Trophoblast cell (in vitro differentiated cells and primary cell): ENCODE data around the gene ZNF438.
A peak's percentile ranks its signal among the peaks of the same experiment; 100 is the strongest.

Experiments
- DNase-seq, 2 donors: peaks; one replicate each; pipeline ENCODE4 v3.0.0-alpha.2; 2016
- H2AFZ ChIP-seq: 2 replicates; pipeline ENCODE4 v1.6.1; 2013; ENCODE audit warnings: low read length, moderate library complexity, mild to moderate bottlenecking; ENCODE audit not compliant: insufficient read depth, poor library complexity
- H2AK5ac ChIP-seq: 2 replicates; pipeline ENCODE4 v1.6.1; 2013; ENCODE audit warnings: mild to moderate bottlenecking, low read length
- H2BK120ac ChIP-seq: 2 replicates; pipeline ENCODE4 v1.6.1; 2013; ENCODE audit warnings: low read length, mild to moderate bottlenecking, moderate library complexity; ENCODE audit not compliant: insufficient read depth, poor library complexity
- H2BK12ac ChIP-seq: 2 replicates; pipeline ENCODE4 v1.6.1; 2013; ENCODE audit warnings: mild to moderate bottlenecking, low read length, moderate library complexity
- H2BK5ac ChIP-seq: 2 replicates; pipeline ENCODE4 v1.6.1; 2013; ENCODE audit warnings: low read length, low read depth, moderate library complexity, mild to moderate bottlenecking; ENCODE audit not compliant: poor library complexity
- H3K14ac ChIP-seq: 2 replicates; pipeline ENCODE4 v1.6.1; 2013; ENCODE audit warnings: mild to moderate bottlenecking, low read length
- H3K18ac ChIP-seq: 2 replicates; pipeline ENCODE4 v1.6.1; 2013; ENCODE audit warnings: mild to moderate bottlenecking, low read length
- H3K23ac ChIP-seq: 2 replicates; pipeline ENCODE4 v1.6.1; 2013; ENCODE audit warnings: low read length
- H3K27ac ChIP-seq: 2 replicates; pipeline ENCODE4 v1.5.1; 2013; ENCODE audit warnings: low read depth, mild to moderate bottlenecking, inconsistent platforms, low read length, moderate library complexity
- H3K27me3 ChIP-seq: 2 replicates; pipeline ENCODE4 v1.6.1; 2013; ENCODE audit warnings: inconsistent platforms, mild to moderate bottlenecking, low read length, moderate library complexity; ENCODE audit not compliant: insufficient read depth
- H3K36me3 ChIP-seq, 2 experiments: 1 replicate in 1 of 2; 2 replicates in 1 of 2; pipeline ENCODE4 v1.6.1; 2013; ENCODE audit warnings: low read length in 2 of 2, mild to moderate bottlenecking in 2 of 2, moderate library complexity in 1 of 2; ENCODE audit not compliant: insufficient read depth in 2 of 2, control insufficient read depth in 1 of 2
- H3K4ac ChIP-seq: 2 replicates; pipeline ENCODE4 v1.6.1; 2013; ENCODE audit warnings: low read depth, mild to moderate bottlenecking, low read length, moderate library complexity
- H3K4me1 ChIP-seq, 2 experiments: 1 replicate in 1 of 2; 2 replicates in 1 of 2; pipeline ENCODE4 v1.6.1; 2013; ENCODE audit warnings: low read length in 2 of 2, mild to moderate bottlenecking in 2 of 2, moderate library complexity in 1 of 2; ENCODE audit not compliant: insufficient read depth in 2 of 2, control insufficient read depth in 1 of 2
- H3K4me2 ChIP-seq: 2 replicates; pipeline ENCODE4 v1.6.1; 2013; ENCODE audit warnings: inconsistent platforms, mild to moderate bottlenecking, low read length, moderate library complexity
- H3K4me3 ChIP-seq: 2 replicates; pipeline ENCODE4 v1.5.1; 2013; ENCODE audit warnings: mild to moderate bottlenecking, low read depth, low read length, inconsistent platforms
- H3K79me1 ChIP-seq: one replicate; pipeline ENCODE4 v1.6.1; 2013; ENCODE audit warnings: low read length
- H3K79me2 ChIP-seq: 2 replicates; pipeline ENCODE4 v1.6.1; 2013; ENCODE audit warnings: low read length, mild to moderate bottlenecking; ENCODE audit not compliant: control insufficient read depth, insufficient read depth, poor library complexity
- H3K9ac ChIP-seq: 2 replicates; pipeline ENCODE4 v1.6.1; 2013; ENCODE audit warnings: mild to moderate bottlenecking, low read length
- H3K9me3 ChIP-seq: 2 replicates; pipeline ENCODE4 v1.6.1; 2013; ENCODE audit warnings: low read depth, mild to moderate bottlenecking, control low read depth, inconsistent platforms, low read length; ENCODE audit not compliant: insufficient read depth
- H4K12ac ChIP-seq: 2 replicates; pipeline ENCODE4 v1.6.1; 2013; ENCODE audit warnings: low read depth, mild to moderate bottlenecking, low read length, moderate library complexity
- H4K8ac ChIP-seq: 2 replicates; pipeline ENCODE4 v1.6.1; 2013; ENCODE audit warnings: low read depth, mild to moderate bottlenecking, low read length, moderate library complexity
- H4K91ac ChIP-seq: one replicate; pipeline ENCODE4 v1.6.1; 2013; ENCODE audit warnings: low read depth, mild to moderate bottlenecking, low read length, moderate library complexity
- WGBS: extraction: QIAGEN DNeasy Blood & Tissue Kit; methylation state at CpG from one replicate; pipeline ENCODE4 v1.1.7; 2013; ENCODE audit warnings: missing lambda C conversion rate; ENCODE audit not compliant: insufficient read length, insufficient coverage; ENCODE audit errors: extremely low coverage; 5-methylcytosine and 5-hydroxymethylcytosine counted together

Gene ZNF438

DNA sequence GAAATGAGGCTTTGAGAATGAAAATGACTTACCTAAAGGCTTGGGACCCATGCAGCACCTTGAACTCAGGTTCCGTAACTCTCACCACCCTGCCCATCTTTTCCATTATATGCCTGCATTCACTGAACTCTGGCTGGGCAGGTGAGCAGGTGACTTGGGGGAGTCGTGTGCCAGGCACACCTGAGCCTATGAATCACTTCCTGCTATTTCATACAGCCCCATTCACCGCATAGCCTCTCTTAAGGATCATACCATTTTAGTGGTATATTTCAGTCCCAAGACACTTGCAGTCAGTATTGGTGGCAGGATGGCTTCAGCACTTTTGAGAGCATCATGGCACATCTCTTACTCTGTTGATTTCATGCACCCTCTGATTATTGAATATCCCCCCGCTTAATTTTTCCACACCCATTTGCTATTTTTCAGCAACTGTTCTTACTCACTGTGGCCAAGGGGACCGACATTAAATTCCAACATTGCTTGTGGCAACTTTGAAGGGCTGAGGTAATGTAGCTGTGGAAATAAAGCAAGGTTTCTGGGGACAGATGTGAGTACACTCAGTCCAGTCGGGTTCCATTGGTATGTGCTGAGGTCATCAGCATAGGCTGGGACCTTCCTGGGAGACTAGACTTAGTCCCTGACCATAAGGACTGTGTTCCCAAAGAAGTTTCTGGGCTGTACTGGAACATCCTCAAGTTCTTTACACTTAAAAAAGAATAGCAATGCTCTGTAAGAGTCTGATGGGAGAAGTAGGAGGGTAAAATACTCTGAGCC is 39.8 kb upstream of the ZNF438 start:
- WGBS, result no CpG with 5 or more reads among the region's 6 CpGs

DNA sequence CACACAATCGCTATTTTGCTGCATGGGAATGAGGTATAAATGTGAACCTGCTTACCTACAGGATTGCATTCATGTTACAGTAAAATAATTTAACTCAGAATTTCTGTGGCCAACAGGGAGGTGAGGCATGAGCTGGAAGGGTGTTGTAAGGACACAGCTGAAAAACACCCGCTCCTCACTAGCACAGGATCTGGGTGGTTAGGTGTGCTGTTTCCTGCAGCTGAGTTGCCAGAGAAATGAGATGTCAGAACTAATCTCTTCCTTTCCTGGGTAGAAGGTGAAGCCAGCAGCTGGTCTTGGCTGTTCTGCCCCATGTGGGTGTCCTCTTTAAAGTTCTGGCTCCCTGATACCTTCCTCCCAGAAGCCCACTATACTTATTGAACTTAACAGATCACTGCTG is 39.0 kb upstream of the ZNF438 start:
- Histone ChIP-seq H2BK120ac (no peak overlapping the region), H3K9me3 (no peaks in the 10 kb centered on the region), H3K4me2 (no peak overlapping the region), H3K36me3 (no peaks in the 10 kb centered on the region), H3K4me1 (peaks cover 3 to 7% of the 10 kb centered on the region in 2 experiments), H3K4me3 (no peak overlapping the region), H3K14ac (no peak overlapping the region), H3K79me2 (no peaks in the 10 kb centered on the region), H3K79me1 (no peaks in the 10 kb centered on the region), H2BK12ac (no peak overlapping the region), H4K8ac (no peak overlapping the region), H3K27ac (no peak overlapping the region), H3K4ac (no peak overlapping the region), H3K27me3 (no peaks in the 10 kb centered on the region), H4K91ac (no peak overlapping the region), H2AFZ (no peak overlapping the region), H2AK5ac (no peak overlapping the region), H2BK5ac (no peak overlapping the region), H3K18ac (no peak overlapping the region), H3K23ac (no peak overlapping the region), H4K12ac (no peak overlapping the region), H3K9ac (no peak overlapping the region)
- WGBS, result no CpG with 5 or more reads among the region's 2 CpGs
- no peak for DNase-seq

More for the DNA sequence above, 39.8 kb upstream of the ZNF438 start:
- H3K27me3 ChIP-seq, result no peaks in the 10 kb centered on the region
- H3K4me3 ChIP-seq, result no peak overlapping the region
- no peaks in the 10 kb centered on the region for H3K79me2 ChIP-seq
- H3K36me3 ChIP-seq, result no peaks in the 10 kb centered on the region
- H2BK5ac ChIP-seq, result no peak overlapping the region
- H2AFZ ChIP-seq, result no peak overlapping the region
- H4K12ac ChIP-seq, result no peak overlapping the region
- H3K4me1 ChIP-seq, result peaks cover 3 to 7% of the 10 kb centered on the region in 2 experiments
- H3K4me2 ChIP-seq, result no peak overlapping the region
- no peak overlapping the region for H4K91ac ChIP-seq
- H3K79me1 ChIP-seq, result no peaks in the 10 kb centered on the region
- no peak overlapping the region for H2AK5ac ChIP-seq
- no peak overlapping the region for H4K8ac ChIP-seq
- no peak overlapping the region for H3K4ac ChIP-seq
- no peak overlapping the region for H3K9ac ChIP-seq
- no peak overlapping the region for H3K27ac ChIP-seq
- no peak overlapping the region for H2BK12ac ChIP-seq
- H3K18ac ChIP-seq, result no peak overlapping the region
- no peak overlapping the region for H3K14ac ChIP-seq
- H2BK120ac ChIP-seq, result no peak overlapping the region
- H3K23ac ChIP-seq, result no peak overlapping the region
- H3K9me3 ChIP-seq, result no peaks in the 10 kb centered on the region
- DNase-seq, result peak in 1 of 2 donors; percentile 6

GRCh38 chr10:31070025-31070424 is 38.4 kb upstream of the ZNF438 start:
- Histone ChIP-seq H3K79me1 (no peaks in the 10 kb centered on the region), H3K14ac (no peak overlapping the region), H4K91ac (no peak overlapping the region), H4K12ac (no peak overlapping the region), H3K9ac (no peak overlapping the region), H2BK5ac (no peak overlapping the region), H3K18ac (no peak overlapping the region), H3K4me1 (peaks cover 3 to 7% of the 10 kb centered on the region in 2 experiments), H3K23ac (no peak overlapping the region), H3K79me2 (no peaks in the 10 kb centered on the region), H3K4ac (no peak overlapping the region), H2BK12ac (no peak overlapping the region), H3K4me2 (no peak overlapping the region), H2AK5ac (no peak overlapping the region), H3K27me3 (no peaks in the 10 kb centered on the region), H3K36me3 (no peaks in the 10 kb centered on the region), H3K9me3 (no peaks in the 10 kb centered on the region), H2AFZ (no peak overlapping the region), H3K4me3 (no peak overlapping the region), H3K27ac (no peak overlapping the region), H4K8ac (no peak overlapping the region), H2BK120ac (no peak overlapping the region)
- WGBS, result no CpG with 5 or more reads among the region's 4 CpGs
- no peak for DNase-seq

GRCh38 chr10:31069411-31069810 is 37.7 kb upstream of the ZNF438 start:
- no CpG with 5 or more reads among the region's 3 CpGs for WGBS
- Histone ChIP-seq H3K9ac (no peak overlapping the region), H3K9me3 (no peaks in the 10 kb centered on the region), H3K79me1 (no peaks in the 10 kb centered on the region), H2AK5ac (no peak overlapping the region), H3K27me3 (no peaks in the 10 kb centered on the region), H4K91ac (no peak overlapping the region), H3K36me3 (no peaks in the 10 kb centered on the region), H3K4me3 (no peak overlapping the region), H3K79me2 (no peaks in the 10 kb centered on the region), H3K18ac (no peak overlapping the region), H4K12ac (no peak overlapping the region), H2BK12ac (no peak overlapping the region), H3K4ac (no peak overlapping the region), H2AFZ (no peak overlapping the region), H3K23ac (no peak overlapping the region), H3K4me2 (no peak overlapping the region), H4K8ac (no peak overlapping the region), H2BK5ac (no peak overlapping the region), H3K4me1 (peaks cover 3 to 7% of the 10 kb centered on the region in 2 experiments), H3K14ac (no peak overlapping the region), H2BK120ac (no peak overlapping the region), H3K27ac (no peak overlapping the region)
- no peak for DNase-seq
